Middle frontal gyrus (tissue), 1 donor: ENCODE data around the gene CEP19.

Experiments
- DNase-seq: peaks from one replicate; pipeline ENCODE4 v3.0.0-alpha.2; 2015; ENCODE audit warnings: low spot score; ENCODE audit errors: extremely low spot score

CEP19 gene

DNA sequence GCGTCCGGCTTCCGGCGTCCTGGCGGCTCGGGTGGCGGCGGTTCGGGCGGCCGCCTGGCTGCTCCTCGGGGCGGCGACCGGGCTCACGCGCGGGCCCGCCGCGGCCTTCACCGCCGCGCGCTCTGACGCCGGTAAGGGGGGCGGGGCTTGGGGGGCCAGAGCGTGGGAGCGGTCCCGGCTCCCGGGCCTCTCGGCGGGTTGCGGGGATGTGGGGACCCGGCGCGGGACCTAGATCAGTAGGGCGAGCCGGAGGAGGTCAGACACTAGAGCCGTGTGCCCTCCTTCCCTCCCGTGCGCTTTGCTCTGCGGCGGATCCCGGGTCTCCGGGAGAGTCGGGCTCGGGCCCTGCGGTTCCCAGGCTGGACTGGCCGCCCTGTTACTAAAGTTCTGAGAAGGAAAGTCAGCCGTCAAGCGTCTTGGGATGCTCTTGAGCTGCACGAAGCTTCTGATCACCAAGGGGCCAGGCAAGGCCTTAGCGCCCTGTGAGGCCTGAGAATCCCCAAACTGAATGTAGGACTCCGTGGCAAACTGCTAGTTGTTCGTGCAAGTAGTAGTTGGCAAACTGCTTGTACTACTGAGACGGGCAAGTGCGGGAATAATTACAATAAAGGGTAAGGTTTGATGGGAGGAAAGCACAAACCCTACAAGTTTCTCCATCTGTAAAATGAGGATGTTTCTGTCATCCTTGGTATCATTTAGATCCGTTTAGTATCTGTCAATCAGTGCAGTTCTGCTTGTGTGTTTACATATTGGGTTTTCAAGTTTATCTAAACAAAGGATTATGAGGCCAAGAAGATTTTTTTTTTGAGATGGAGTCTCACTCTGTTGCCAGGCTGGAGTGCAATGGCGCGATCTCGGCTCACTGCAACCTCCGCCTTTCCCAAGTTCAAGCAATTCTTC, 714 bp upstream of the CEP19 start:
- DNase-seq = peak; percentile 15

DNA sequence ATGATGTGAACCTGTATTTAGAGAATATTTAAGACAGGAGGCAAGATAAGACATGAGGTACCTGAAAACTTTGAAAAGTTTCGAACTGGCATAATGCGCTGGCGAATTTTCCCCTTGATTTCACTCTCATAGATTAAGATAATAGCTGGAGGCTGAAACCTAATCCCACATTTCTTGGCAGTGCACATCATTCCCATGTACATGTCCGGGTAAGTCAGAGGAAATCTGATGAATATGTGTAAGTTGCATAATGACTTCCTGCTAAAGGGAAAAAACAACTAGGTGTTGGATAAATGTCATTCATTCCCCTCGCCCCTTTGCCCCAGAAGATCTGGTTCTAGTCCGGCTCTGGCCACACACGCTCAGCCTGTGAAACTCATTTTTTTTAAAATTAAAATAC, 3.6 kb downstream of the CEP19 start:
- no peak for DNase-seq

DNA sequence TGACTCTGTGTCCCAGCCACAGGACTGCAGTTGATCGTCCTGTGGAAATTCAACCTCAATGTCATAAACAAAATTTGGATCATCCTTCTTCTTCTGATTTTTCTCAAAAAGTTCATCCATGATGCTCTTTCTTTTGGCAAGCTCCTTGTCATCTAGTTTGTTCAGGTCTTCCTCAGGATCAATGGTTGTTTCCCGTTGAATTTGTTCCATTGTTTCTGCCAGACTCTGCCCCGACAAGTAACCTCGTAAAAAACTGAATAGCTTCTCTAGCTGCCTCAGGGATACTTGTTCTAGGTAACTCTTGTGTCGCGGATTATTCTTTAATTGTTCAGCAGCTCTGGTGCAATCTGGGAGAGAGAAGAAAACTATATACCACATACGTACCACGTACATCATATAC, 4.5 kb downstream of the CEP19 start:
- DNase-seq = no peak

DNA sequence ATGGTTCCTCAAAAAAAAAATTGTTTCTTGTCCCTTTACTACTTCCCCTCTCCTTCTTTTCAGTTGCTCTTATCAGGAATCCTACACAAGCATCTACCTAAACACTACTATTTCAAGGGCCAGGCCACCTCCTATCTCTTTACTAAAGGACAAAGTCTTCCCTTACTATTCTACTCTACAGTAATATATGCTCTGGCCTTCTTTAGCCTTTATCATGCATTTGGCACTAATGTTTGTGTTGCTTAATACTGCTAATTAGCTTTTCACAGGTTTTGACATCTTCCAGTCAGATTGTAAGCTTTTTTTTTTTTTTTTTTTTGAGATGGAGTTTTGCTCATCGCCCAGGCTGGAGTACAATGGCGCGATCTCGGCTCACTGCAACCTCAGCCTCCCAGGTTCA, 5.3 kb downstream of the CEP19 start:
- no peak for DNase-seq

DNA sequence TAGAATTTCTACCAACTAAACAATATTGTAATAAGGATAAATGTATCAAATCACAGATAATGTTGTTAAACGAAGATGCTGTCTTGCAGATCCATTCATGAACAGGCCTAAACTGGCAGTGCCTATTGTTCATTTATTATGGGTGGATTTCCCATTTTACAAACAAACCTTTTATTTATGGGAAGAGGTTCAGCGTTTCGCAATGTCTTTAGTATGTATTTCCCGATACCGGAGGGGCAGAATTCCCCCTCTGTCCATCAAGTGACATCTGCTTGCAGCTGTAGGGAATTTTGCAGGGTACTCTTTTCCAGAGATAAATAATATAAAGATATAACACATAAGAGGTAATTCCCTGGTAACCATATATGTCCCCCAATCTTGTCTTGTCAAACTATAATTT, 5.7 kb downstream of the CEP19 start:
- DNase-seq = no peak

DNA sequence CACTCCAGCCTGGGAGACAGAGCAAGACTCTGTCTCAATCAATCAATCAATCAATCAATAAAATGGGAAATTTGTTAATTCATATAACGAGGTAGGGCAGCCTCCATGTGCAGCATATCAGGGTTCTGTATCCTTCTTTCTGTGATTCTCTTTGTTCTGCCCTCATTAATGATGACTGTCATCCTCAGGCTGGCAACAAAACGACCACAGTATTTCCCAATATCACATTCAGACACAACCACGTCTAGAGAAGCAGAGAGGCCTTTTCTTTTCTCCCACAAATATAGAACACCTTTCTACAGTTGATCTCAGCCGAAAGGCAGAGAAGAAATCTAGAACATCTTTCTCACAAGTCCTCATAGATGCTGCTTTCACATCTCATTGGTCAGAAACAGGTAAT, 11.2 kb downstream of the CEP19 start:
- no peak for DNase-seq

DNA sequence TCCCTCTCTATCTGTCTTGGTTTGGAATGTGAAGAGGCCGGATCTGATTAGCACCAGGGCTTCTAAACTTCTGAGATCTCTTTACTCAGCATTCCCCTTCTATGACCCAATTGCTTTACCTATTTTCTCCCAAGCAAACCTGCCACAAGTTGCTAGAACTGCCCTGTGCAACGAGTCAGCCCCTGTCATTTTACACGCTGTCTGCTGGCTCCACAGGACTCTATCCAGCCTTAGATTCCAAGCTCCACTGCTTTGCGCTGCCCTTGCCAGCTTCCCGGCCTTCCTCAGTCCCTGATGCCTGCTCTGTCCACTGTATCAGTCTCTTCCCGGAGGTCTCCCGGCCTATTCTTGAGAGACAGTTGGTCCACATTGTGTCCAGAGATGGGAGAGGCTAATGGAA, 12.3 kb downstream of the CEP19 start:
- no peak for DNase-seq

DNA sequence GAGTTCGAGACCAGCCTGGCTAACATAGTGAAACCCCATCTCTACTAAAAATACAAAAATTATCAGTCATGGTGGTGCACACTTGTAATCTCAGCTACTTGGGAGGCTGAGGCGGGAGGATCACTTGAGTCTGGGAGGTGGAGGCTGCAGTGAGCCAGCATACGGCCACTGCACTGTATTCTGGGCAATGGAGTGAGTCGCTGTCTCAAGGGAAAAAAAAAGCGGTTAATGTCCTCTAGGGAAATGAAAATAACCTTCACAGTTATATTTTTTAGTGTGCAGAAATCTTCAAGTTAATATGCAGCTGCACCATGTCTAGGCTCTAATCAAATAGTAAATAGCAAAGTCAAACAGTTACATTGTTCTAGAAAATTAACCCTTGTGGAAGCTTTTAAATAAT, 14.8 kb downstream of the CEP19 start:
- no peak for DNase-seq

DNA sequence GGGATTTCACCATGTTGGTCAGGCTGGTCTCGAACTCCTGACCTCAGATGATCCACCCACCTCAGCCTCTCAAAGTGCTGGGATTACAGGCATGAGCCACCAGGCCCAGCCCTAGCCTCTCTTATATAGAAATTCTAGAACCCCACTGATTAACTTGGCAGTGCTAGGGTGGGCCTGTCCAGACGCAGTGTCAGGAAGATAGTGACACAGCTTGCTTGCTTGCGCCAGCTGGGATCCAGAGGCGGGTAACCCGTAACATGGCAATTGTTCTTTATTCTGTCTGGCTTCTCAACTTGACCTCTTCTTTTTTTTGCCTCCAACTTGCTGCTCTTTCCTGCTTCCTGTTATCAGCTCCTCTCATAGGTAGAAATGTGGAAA, 16.2 kb downstream of the CEP19 start:
- no peak for DNase-seq

DNA sequence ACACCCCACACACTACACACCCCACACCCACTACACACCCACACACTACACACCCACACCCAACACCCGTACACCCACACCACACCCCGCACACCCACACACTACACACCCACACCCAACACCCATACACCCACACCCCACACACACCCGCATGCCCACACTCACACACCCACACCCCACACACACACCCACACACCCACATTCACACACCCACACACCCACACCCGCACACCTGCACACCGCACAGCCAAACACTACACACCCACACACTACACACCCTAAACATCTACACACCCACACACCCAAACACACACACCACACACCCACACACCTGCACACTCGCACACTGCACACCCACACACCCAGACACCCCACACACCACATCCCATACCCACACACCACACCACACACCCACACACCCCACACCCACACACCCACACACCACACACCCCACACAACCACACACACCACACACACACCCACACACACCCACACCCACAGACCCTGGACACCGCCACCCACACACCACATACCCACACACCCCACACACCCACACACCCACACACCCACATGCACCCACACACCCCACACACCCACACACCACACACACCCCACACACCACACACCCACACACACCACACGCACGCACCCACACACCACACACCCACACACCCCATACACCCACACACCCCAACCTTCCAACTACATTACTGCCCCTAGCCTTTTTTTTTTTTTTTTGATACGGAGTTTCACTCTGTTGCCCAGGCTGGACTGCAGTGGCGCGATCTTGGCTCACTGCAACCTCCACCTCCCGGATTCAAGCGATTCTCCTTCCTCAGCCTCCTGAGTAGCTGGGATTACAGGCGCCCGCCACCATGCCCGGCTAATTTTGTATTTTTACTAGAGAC, 16.9 kb downstream of the CEP19 start:
- DNase-seq = no peak

DNA sequence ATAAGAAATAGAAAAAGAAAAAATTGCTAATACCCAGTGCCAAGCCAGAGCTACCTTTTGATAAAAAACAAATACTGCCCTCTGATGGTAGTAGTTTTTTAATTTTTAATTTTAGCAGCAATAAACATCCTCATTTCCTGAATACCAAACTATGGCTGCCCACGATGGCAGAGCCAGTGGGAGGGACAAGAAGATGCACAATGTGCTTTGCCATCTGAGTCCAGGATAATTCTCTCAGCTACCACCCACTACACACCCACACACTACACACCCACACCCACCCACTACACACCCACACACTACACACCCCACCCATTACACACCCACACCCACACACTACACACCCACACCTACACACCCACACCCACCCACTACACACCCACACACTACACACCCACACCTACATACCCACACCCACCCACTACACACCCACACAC, 17.8 kb downstream of the CEP19 start:
- DNase-seq = no peak

DNA sequence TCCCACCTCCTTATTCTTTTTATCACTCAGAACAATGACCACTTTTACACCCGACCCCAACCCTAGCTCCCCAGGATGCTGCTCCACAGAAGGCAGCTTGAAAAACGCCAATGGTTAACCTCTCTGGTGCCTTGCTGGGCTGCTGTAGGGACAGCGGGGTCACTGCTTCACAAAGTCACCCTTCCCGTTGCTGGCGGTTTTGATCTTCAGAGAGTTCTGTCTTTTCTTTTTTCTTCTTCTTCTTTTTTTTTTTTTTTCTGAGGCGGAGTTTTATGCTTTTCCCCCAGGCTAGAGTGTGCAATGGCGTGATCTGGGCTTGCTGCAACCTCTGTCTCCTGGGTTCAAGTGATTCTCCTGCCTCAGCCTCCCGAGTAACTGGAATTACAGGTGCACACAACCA, 20.7 kb downstream of the CEP19 start:
- DNase-seq = no peak

DNA sequence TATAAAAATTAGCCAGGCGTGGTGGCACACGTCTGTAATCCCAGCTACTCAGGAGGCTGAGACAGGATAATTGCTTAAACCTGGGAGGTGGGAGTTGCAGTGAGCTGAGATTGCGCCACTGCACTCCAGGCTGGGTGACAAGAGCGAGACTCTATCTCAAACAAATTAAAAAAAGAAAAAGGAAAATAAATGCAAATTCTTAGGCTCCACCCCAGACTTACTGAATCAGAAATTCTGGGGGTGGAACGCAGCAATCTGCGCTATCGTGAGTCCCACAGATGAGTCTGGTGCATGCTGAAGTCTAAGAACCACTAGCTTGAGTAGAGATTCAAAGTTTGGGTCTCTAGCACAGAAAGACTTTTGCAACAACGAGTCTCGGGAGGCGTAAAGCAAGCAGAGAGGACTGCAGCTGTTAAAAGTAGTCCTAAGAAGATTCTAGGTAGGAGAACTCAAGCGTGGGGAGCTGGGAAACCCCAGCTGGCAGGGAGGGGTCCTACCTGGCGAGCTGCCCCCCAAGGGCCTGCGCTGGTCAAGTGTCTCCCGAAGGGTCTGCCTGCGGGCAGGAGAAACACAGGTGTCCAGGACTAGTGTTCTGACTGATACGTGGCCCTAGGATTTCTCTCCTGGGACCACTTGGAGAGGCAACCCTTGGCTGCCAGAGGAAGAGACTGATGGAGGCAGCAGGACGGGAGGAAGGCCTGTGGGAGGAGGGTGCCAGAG, 21.9 kb downstream of the CEP19 start:
- no peak for DNase-seq

DNA sequence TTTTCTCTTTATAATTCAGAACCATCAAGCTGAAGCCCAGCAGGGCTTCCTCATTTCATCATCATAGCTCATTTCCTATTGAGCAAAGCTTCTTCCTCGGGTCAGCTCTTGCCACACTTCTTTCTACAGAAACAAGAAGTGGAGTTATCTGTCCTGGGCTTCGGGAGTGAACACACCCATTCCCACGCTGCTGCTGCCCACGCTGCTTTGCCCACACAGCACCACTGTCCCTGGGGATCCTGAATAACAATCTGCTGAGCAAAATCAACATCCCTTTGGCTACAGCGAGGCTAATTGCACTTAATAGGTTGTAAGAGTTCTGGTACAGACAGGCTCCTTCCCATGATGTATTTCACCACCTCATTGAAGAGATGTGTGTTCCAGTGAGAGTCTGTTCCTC, 23.7 kb downstream of the CEP19 start:
- DNase-seq = no peak

DNA sequence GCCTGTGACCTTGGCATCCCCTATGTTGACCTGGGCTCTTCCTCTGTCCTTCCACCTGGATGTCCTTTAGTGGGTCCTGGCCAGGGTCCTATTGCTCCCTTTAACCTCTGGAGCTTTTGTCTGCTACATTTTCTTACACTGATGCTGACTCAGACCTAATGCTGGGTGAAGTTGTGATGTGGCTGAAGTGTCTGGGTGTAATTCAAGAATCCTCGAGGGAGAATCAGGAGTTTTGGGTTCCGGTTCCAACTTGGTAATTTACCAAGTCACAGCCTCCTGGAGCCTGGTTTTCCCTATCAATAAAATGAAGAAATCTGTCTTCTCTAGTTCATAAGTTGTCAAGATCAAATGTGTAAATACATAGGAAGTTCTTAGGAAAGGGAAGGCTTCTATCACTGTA, 25.6 kb downstream of the CEP19 start:
- DNase-seq = no peak

DNA sequence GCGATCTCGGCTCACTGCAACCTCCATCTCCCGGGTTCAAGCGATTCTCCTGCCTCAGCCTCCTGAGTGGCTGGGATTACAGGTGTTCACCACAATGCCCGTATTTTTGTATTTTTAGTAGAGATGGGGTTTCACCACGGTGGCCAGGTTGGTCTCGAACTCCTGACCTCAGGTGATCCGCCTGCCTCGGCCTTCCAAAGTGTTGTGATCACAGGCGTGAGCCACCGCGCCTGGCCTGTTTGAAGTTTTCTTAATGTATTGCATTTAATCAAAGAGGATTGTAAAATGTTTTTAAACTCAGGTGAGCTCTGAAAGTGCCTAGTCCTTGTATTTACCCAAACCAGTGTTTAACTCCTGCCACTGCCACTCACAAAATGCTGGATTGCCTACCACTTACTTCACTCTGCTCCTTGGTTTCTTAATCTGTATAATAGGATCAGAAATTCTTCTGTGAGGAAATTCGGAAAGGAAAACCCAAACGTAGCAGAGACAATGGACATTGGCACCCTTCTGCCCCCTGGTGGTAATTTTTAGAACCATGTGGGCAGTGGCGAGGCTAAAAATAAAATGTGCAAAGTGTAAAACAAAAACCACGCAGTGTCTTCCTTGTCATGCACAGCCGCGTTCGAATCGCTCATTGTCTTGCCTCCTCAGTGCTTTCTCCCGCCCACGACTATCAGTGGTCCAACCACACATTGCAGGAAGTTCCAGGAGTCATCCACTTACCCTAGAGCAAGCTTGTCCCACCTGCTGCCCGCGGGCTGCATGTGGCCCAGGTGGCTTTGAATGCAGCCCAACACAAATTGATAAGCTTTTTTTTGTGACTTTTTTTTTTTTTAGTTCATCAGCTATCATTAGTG, 27.3 kb downstream of the CEP19 start:
- peak; percentile 57 for DNase-seq

DNA sequence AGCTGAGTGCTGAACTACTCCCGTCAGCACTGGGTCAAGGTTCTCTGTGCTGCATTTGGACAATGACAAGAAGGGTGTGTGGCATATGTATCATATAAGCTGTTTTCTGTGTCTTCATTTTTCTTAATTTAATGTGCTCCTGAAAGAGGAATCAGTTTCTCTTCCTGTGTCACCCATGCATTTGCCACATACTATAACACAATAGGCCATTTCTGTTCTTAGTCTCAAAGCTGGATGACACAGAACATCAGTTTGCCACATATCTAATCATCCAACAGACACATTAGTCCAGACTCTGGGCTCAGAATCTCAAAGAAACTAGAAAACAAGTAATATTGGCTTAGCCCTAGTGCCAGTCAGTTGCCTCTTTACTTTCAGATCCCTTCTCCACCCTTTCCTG, 34.1 kb downstream of the CEP19 start:
- no peak for DNase-seq

DNA sequence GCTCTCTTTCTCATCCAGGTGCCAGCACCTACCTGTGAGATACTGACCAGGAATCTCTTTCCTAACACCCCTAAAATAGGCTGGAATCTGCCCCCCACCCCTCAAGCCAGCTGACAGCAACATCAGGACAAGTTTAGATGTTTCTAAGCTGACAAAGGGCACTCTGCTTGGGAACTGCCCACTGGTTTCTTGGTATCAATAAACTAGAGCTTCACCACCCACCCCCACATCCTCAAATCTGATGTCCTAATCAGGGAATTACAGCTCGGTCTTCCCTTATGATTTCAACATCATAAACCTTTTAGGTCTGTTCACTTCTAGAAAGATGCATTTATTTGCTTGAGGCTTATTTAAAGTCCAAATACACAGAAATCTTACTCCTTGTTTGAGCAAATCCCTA, 34.7 kb downstream of the CEP19 start:
- no peak for DNase-seq

DNA sequence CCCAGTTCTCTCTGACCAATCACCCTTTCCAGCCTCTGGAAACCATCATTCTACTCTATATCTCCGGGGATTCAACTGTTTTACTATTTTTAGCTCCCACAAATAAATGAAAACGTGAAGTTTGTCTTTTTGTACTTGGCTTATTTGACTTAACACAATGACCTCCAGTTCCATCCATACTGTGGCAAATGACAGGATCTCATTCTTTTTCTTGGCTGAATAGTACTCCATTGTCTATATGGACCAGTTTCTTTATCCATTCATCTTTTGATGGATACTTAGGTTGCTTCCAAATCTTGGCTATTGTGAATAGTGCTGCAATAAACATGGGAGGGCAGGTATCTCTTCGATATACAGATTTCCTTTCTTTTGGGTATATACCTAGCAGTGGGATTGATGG, 38.4 kb downstream of the CEP19 start:
- DNase-seq = no peak

DNA sequence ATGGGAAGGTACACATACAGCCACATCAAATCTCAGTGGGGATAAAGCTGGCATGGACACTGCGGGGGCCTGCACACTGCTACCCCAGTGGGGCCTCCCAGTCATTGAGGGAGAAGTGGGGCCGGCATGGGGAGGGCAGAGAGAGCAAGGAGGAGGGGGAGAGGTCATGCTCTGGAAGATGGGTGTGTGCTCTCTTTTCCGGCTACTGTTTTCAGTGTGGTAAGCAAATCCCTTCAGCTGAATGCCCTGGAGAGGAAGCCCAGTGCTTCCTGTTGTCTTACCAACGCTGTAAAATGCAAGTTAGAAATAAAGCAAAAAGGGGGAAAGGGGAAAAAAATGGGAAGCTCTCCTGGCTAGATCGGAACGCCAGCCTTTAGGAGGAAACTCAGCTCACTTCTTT, 41.7 kb downstream of the CEP19 start:
- DNase-seq = no peak
